Immature natural killer cell (primary cell): ENCODE data around the gene STXBP6. TPM values are rescaled to one million over a fixed set of nuclear protein-coding genes. Genes with fewer than 3 reads are reported as not detected.
"Not testable (repeated sequence)": the region's sequence is repeated elsewhere in the genome, so short reads cannot be mapped to it uniquely, and the experiment has no call there.

Experiments
- DNase-seq, 3 donors: peaks; one replicate each; pipeline ENCODE4 v3.0.0; 2022; ENCODE audit warnings: mixed read lengths in 1 of 3
- H3K27ac Mint-ChIP-seq, 6 donors: one replicate each; pipeline ENCODE4 v1.8.0; 2020; ENCODE audit warnings: mixed read lengths in 6 of 6, mild to moderate bottlenecking in 5 of 6, inconsistent platforms in 4 of 6, moderate library complexity in 3 of 6
- H3K27me3 Mint-ChIP-seq, 3 donors: one replicate each; pipeline ENCODE4 v1.8.0; 2020 to 2021; ENCODE audit warnings: low read depth in 3 of 3, mild to moderate bottlenecking in 3 of 3, mixed read lengths in 3 of 3, moderate library complexity in 3 of 3, inconsistent platforms in 1 of 3
- H3K36me3 Mint-ChIP-seq, 3 donors: one replicate each; pipeline ENCODE4 v1.8.0; 2020; ENCODE audit warnings: mixed read lengths in 3 of 3, inconsistent platforms in 2 of 3, mild to moderate bottlenecking in 2 of 3
- H3K4me1 Mint-ChIP-seq, 2 donors: one replicate each; pipeline ENCODE4 v1.8.0; 2020; ENCODE audit warnings: inconsistent platforms in 2 of 2, mild to moderate bottlenecking in 2 of 2, mixed read lengths in 2 of 2, moderate library complexity in 1 of 2
- H3K4me3 Mint-ChIP-seq, 5 donors: one replicate each; pipeline ENCODE4 v1.8.0; 2020; ENCODE audit warnings: mild to moderate bottlenecking in 5 of 5, mixed read lengths in 5 of 5, inconsistent platforms in 3 of 5, moderate library complexity in 3 of 5
- H3K9me3 Mint-ChIP-seq, 6 donors: one replicate each; pipeline ENCODE4 v1.8.0; 2020; ENCODE audit warnings: mild to moderate bottlenecking in 6 of 6, mixed read lengths in 6 of 6, inconsistent platforms in 4 of 6, moderate library complexity in 3 of 6
- polyA plus RNA-seq, 3 donors: library from polyadenylated mRNA; unstranded; fragments of 300-500 nt; fragmentation: Illumina TruSeq; gene quantifications; one replicate each; pipeline ENCODE4 v1.2.3, GENCODE V29; 2021

The STXBP6 gene
- polyA plus RNA-seq, 3 donors from 2014 or later = not detected

DNA sequence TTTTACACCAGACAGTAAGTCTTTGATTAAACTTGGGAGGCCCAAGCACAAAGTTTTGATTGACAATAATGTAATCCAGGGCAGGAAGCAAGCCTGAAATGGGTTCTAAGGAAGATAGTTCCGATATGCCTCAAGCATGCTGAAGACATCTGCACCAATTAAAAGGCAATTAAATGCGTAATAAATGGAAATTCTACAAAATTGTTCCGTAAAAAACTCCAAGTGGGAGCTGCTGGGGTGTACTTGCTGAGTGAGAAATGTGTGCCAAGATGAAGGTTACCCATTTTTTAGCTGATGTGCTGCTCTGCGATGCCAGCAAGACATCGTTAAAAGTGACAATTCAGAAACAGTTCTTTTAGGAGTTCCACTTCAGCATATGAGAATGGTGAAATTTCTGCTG lies 269.7 kb downstream of the STXBP6 start:
- Mint-ChIP-seq H3K36me3 (peaks cover 0 to 5% (median 0%) of the 10 kb centered on the region in 3 donors), H3K27ac (no peak overlapping the region), H3K27me3 (peaks cover 3 to 5% (median 5%) of the 10 kb centered on the region in 3 donors), H3K9me3 (no peaks in the 10 kb centered on the region), H3K4me3 (no peak overlapping the region), H3K4me1 (no peaks in the 10 kb centered on the region)
- no peak for DNase-seq

DNA sequence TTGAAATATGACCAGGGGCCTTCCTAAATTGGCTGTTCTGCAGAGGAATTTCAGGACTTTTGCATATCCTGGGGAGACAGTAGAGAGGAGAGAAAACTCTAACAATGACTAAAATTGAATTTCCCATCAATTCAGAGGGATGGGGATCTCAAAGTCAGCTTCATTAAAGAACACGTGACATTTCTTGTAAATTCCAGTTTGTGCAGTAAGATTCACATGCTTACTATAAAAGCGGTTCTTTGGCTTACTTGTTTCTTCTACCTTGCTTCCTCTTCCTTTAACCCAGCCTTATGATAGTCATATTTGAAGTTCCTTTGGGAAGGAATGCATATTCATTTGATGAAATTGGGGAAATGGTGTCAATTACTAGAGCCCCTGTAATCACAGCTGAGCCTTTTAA lies 272.3 kb downstream of the STXBP6 start:
- H3K4me1 Mint-ChIP-seq = no peaks in the 10 kb centered on the region
- H3K9me3 Mint-ChIP-seq = no peaks in the 10 kb centered on the region
- peaks cover 2 to 8% (median 4%) of the 10 kb centered on the region in 3 donors for H3K27me3 Mint-ChIP-seq
- peaks cover 0 to 5% (median 5%) of the 10 kb centered on the region in 3 donors for H3K36me3 Mint-ChIP-seq
- H3K4me3 Mint-ChIP-seq = no peak overlapping the region
- no peak overlapping the region for H3K27ac Mint-ChIP-seq
- DNase-seq = no peak

DNA sequence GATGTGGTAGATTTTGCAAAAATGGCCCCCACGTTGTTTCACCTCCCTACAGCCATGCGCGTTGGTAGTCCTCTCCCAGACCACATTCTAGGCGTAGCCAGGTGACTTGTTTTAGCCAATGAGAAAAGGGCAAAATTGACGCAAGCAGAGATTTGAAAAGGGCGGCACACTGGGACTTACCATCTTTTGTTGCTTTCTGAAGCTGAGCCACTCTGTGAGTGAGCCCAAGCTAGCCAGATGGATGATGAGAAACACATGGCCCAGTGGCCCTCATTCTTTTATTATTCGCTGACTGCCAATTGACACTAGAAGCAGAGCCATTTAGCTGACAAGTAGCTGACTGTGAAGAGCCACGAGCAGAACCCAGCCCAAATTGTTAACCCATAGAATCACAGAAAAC lies 274.0 kb downstream of the STXBP6 start:
- H3K4me3 Mint-ChIP-seq = no peak overlapping the region
- H3K27me3 Mint-ChIP-seq = peaks cover 2 to 4% (median 3%) of the 10 kb centered on the region in 3 donors
- H3K36me3 Mint-ChIP-seq = peaks cover 0 to 5% (median 5%) of the 10 kb centered on the region in 3 donors
- DNase-seq = no peak
- H3K9me3 Mint-ChIP-seq = peaks cover 0 to 4% (median 0%) of the 10 kb centered on the region in 6 donors
- H3K27ac Mint-ChIP-seq = no peak overlapping the region
- H3K4me1 Mint-ChIP-seq = no peaks in the 10 kb centered on the region

DNA sequence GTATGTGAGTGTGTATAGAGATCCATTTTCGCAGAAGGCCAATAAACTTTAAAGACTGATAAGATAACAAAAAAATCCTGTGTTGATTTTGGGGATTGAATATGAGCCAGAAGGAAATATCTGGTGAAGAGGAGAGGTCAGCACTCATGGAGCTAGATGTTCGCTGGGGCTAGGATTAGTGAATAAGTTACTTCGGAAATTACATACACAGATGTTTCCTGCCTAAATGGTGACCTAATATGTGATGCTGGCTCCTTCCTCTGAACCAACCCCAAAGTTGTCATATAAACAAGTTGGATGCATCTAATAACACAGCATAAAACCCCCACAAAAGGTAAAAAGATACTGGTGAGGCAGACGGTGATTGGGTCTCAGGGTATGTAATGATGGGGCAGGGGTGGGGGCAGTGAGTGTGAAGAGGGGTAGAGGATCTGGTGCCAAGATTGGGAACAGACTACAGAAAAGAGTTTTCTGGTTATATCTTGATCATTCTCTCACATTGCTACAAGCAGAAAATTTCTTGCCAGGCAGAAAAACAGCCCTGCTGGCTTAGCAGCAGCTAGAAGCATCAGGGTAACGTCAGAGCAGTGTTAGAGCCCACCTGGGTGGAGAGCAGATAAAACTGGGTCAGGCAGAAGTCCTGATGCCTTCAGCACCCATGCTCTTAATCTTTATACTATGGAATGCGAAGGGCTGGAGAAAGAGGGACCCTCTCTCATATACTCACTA lies 275.6 kb downstream of the STXBP6 start:
- DNase-seq = no peak
- Mint-ChIP-seq H3K9me3 (peaks cover 0 to 8% (median 4%) of the 10 kb centered on the region in 6 donors), H3K27me3 (peaks cover 4 to 8% (median 7%) of the 10 kb centered on the region in 3 donors), H3K4me3 (no peak overlapping the region), H3K36me3 (peaks cover 0 to 9% (median 8%) of the 10 kb centered on the region in 3 donors), H3K4me1 (no peaks in the 10 kb centered on the region), H3K27ac (no peak overlapping the region)

DNA sequence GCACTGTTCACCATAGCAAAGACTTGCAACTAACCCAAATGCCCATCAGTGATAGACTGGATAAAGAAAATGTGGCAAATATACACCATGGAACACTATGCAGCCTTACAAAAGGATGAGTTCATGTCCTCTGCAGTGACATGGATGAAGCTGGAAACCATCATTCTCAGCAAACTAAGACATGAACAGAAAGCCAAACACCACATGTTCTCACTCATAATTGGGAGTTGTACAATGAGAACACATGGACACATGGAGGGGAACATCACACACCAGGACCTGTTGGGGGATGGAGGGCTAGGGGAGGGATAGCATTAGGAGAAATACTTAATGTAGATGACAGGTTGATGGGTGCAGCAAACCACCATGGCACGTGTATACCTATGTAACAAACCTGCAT lies 276.4 kb downstream of the STXBP6 start:
- not testable (repeated sequence) for H3K4me1 Mint-ChIP-seq, DNase-seq, H3K27ac Mint-ChIP-seq

DNA sequence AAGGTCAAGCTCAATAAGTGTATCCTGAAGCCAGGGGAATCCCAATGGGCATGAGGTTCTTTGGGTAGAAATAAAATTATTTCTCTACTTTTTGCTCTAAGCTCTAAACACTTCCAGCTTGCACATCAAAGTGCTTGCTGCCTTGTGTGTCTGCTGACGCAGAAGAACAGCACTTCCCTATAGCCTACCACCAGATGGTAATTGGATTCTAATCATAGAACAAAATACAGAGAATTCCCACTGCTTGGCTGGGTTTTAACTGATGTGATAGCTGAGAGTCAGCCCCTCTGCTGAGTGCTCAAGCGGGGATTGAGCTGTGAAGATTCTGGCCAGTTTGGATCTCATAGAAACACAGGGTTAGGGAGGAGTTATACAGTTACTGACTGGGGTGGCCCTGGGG lies 283.5 kb downstream of the STXBP6 start:
- H3K36me3 Mint-ChIP-seq = peaks cover 0 to 8% (median 4%) of the 10 kb centered on the region in 3 donors
- H3K27ac Mint-ChIP-seq = no peak overlapping the region
- H3K9me3 Mint-ChIP-seq = peaks cover 0 to 9% (median 7%) of the 10 kb centered on the region in 6 donors
- H3K27me3 Mint-ChIP-seq = peaks cover 3 to 16% (median 8%) of the 10 kb centered on the region in 3 donors
- no peaks in the 10 kb centered on the region for H3K4me1 Mint-ChIP-seq
- DNase-seq = no peak
- no peak overlapping the region for H3K4me3 Mint-ChIP-seq

More for the DNA sequence above, 276.4 kb downstream of the STXBP6 start:
- H3K9me3 Mint-ChIP-seq, H3K36me3 Mint-ChIP-seq, H3K4me3 Mint-ChIP-seq, H3K27me3 Mint-ChIP-seq: not testable (repeated sequence)

DNA sequence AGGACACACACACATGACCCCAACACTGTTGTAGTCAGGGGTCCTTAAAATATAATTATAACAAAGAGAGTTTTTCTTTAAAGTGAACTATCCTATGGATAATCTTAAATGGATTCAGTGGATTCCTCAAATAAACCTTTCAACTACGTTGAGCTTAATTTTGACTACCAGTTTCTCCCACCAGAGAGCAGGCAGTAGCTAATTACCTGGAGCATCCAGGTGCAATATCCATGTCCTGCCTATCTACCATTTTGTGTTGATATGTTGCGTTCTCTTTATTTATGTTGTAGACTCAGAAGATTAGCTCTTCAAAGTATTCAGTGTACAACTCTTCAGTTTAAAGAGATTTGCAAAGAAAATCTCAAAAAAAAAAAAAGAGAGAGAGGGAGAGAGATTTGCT lies 288.8 kb downstream of the STXBP6 start:
- H3K4me3 Mint-ChIP-seq = no peak overlapping the region
- no peaks in the 10 kb centered on the region for H3K4me1 Mint-ChIP-seq
- peaks cover 3 to 20% (median 8%) of the 10 kb centered on the region in 3 donors for H3K27me3 Mint-ChIP-seq
- DNase-seq = no peak
- peaks cover 0 to 3% (median 0%) of the 10 kb centered on the region in 3 donors for H3K36me3 Mint-ChIP-seq
- no peak overlapping the region for H3K27ac Mint-ChIP-seq
- H3K9me3 Mint-ChIP-seq = peaks cover 0 to 9% (median under 1%) of the 10 kb centered on the region in 6 donors
